ENCODE measurements around the gene ARL9.

Gene ARL9

DNA sequence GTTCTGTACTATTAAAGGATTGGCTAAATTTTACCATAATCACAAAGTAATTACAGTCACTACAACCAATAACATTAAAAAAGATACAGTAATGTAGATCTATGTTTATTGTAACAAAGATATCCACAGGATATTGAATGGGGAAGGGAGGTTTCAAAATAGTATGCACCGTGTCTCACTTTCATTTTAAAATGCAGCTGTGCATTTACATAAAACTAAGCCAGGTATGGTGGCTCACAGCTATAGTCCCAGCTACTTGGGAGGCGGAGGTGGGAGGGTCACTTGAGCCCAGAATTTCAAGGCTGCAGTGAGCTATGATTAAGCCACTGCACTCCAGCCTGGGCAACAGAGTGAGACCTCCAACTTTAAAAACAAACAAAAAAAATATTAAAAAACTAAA, 29.7 kb upstream of the ARL9 start:
- Histone ChIP-seq H3K36me3 (peaks cover 77% of the 10 kb centered on the region), H3K27me3 (ENCODE audit: insufficient read depth, low read depth, severe bottlenecking) (no peaks in the 10 kb centered on the region)
- DNase-seq = no peak

DNA sequence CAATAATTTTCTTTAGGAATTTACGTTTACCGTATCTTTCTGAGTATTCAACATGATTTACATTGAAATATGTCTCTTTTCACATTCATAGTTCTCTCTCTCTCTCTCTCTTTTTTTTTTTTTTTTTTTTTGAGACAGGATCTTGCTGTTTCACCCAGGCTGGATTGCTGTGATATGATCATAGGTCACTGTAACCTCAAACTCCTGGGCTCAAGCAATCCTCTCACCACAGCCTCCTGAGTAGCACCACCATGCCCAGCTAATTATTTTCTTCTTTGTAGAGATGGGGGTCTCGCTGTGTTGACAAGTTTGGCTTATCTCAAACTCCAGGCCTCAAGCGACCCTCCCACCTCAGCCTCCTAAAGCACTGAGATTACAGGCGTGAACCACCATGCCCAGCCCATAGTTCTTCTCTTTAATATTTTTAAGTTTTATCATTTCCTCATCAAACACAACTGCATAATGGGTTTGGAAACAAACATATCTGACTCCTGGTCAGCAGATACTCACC, 28.3 kb upstream of the ARL9 start:
- TF ChIP-seq, protein P1, sequence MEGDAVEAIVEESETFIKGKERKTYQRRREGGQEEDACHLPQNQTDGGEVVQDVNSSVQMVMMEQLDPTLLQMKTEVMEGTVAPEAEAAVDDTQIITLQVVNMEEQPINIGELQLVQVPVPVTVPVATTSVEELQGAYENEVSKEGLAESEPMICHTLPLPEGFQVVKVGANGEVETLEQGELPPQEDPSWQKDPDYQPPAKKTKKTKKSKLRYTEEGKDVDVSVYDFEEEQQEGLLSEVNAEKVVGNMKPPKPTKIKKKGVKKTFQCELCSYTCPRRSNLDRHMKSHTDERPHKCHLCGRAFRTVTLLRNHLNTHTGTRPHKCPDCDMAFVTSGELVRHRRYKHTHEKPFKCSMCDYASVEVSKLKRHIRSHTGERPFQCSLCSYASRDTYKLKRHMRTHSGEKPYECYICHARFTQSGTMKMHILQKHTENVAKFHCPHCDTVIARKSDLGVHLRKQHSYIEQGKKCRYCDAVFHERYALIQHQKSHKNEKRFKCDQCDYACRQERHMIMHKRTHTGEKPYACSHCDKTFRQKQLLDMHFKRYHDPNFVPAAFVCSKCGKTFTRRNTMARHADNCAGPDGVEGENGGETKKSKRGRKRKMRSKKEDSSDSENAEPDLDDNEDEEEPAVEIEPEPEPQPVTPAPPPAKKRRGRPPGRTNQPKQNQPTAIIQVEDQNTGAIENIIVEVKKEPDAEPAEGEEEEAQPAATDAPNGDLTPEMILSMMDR (IDR thresholded peaks at IDR 0.05; ENCODE audit: low read depth, low read length) = no peak
- no peaks in the 10 kb centered on the region for H3K27me3 ChIP-seq (ENCODE audit: insufficient read depth, low read depth, severe bottlenecking)
- no peak overlapping the region for H3K4me3 ChIP-seq (ENCODE audit: low read depth, low read length)
- no peaks in the 10 kb centered on the region for H3K9me3 ChIP-seq (ENCODE audit: severe bottlenecking)
- no peak overlapping the region for H3K27ac ChIP-seq
- peaks cover 65% of the 10 kb centered on the region for H3K36me3 ChIP-seq
- DNase-seq = no peak

More for the DNA sequence above, 29.7 kb upstream of the ARL9 start:
- Histone ChIP-seq H3K27ac (no peak overlapping the region), H3K9me3 (ENCODE audit: severe bottlenecking) (no peaks in the 10 kb centered on the region), H3K4me3 (ENCODE audit: low read depth, low read length) (no peak overlapping the region)
- TF ChIP-seq, protein P1 (IDR thresholded peaks at IDR 0.05; ENCODE audit: low read depth, low read length) = no peak

DNA sequence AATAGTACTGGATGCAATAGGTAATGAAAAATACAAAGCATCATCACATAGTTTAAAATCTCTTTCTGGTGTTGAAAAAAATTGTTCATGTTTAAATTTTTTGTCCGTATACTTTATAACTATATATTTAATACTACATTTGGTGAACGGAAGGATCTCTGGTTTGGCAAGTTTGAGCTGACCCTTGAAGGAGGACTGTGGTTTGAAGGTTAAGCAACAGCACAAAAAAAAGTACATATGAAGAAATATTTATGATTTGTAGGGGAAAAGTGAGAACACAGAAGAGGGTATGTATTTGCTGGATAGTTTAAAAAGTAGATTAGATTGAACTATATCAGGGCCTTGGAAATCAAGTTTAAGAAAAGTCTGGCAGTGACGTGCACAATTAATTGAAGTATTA, 24.9 kb upstream of the ARL9 start:
- TF ChIP-seq, protein P1 (IDR thresholded peaks at IDR 0.05; ENCODE audit: low read depth, low read length) = no peak

GRCh38 chr4:56496241-56496640, 9.3 kb upstream of the ARL9 start:
- TF ChIP-seq, protein P1 (IDR thresholded peaks at IDR 0.05; ENCODE audit: low read depth, low read length) = no peak
- H3K9me3 ChIP-seq (ENCODE audit: severe bottlenecking) = no peaks in the 10 kb centered on the region
- no peak overlapping the region for H3K27ac ChIP-seq
- no peak overlapping the region for H3K4me3 ChIP-seq (ENCODE audit: low read depth, low read length)
- H3K36me3 ChIP-seq = peaks cover 60% of the 10 kb centered on the region
- no peaks in the 10 kb centered on the region for H3K27me3 ChIP-seq (ENCODE audit: insufficient read depth, low read depth, severe bottlenecking)
- no peak for DNase-seq

More for the DNA sequence above, 24.9 kb upstream of the ARL9 start:
- H3K36me3 ChIP-seq = peaks cover 57% of the 10 kb centered on the region
- no peak overlapping the region for H3K27ac ChIP-seq
- H3K9me3 ChIP-seq (ENCODE audit: severe bottlenecking) = no peaks in the 10 kb centered on the region
- no peak overlapping the region for H3K4me3 ChIP-seq (ENCODE audit: low read depth, low read length)
- DNase-seq = no peak
- no peaks in the 10 kb centered on the region for H3K27me3 ChIP-seq (ENCODE audit: insufficient read depth, low read depth, severe bottlenecking)

- Histone ChIP-seq H3K27me3 (ENCODE audit: insufficient read depth, low read depth, severe bottlenecking) (no peaks in the 10 kb centered on the region), H3K36me3 (no peaks in the 10 kb centered on the region), H3K4me3 (ENCODE audit: low read depth, low read length) (no peak overlapping the region), H3K27ac (no peak overlapping the region), H3K9me3 (ENCODE audit: severe bottlenecking) (no peaks in the 10 kb centered on the region)
- DNase-seq = no peak
- TF ChIP-seq, protein P1 (IDR thresholded peaks at IDR 0.05; ENCODE audit: low read depth, low read length) = no peak
Measured at GRCh38 chr4:56511098-56511497, 5.5 kb downstream of the ARL9 start.

DNA sequence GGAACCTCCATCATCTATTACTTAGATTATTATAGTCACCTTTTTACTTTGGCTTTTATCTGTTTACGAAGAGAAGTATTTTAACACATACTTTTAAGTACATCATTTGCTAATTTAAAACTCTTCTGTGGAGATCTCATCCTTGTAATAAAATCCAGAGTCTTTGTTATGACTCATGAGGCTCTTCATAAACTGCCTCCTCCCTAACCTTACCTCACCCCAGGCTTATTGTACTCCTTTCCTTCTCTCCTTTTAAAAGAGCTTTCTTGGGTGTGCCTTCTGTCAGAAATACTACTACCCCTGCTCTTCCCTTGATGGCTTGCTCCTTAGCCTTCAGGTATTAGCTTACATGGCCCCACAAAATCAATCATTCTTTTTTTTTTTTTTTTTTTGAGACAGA, 6.6 kb downstream of the ARL9 start:
- H3K9me3 ChIP-seq (ENCODE audit: severe bottlenecking) = no peaks in the 10 kb centered on the region
- TF ChIP-seq, protein P1 (IDR thresholded peaks at IDR 0.05; ENCODE audit: low read depth, low read length) = no peak
- H3K27me3 ChIP-seq (ENCODE audit: insufficient read depth, low read depth, severe bottlenecking) = no peaks in the 10 kb centered on the region
- no peaks in the 10 kb centered on the region for H3K36me3 ChIP-seq
- no peak for DNase-seq
- no peak overlapping the region for H3K4me3 ChIP-seq (ENCODE audit: low read depth, low read length)
- no peak overlapping the region for H3K27ac ChIP-seq

Measured in WERI-Rb-1 (cell line).